ENCODE data around the gene SLAMF8.

The SLAMF8 gene

GRCh38 chr1:159848326-159848725 is 21.7 kb downstream of the SLAMF8 start:
- no peak for DNase-seq (ENCODE audit: low spot score)

- no peak for DNase-seq (ENCODE audit: low spot score)
Measured at GRCh38 chr1:159849626-159850366, 23.1 kb downstream of the SLAMF8 start.

- no peak for DNase-seq (ENCODE audit: low spot score)
Measured at GRCh38 chr1:159851407-159851806, 24.7 kb downstream of the SLAMF8 start.

- DNase-seq (ENCODE audit: low spot score), result no peak
Measured at GRCh38 chr1:159853417-159854115, 26.9 kb downstream of the SLAMF8 start.

GRCh38 chr1:159854116-159854692 is 27.5 kb downstream of the SLAMF8 start:
- DNase-seq (ENCODE audit: low spot score), result peak; percentile 50

- DNase-seq (ENCODE audit: low spot score), result peak; percentile 77
Measured at GRCh38 chr1:159854693-159855192, 28.1 kb downstream of the SLAMF8 start.

GRCh38 chr1:159855709-159856108 is 29.0 kb downstream of the SLAMF8 start:
- DNase-seq (ENCODE audit: low spot score), result no peak

- DNase-seq (ENCODE audit: low spot score), result no peak
Measured at GRCh38 chr1:159856576-159856975, 29.9 kb downstream of the SLAMF8 start.

- no peak for DNase-seq (ENCODE audit: low spot score)
Measured at GRCh38 chr1:159857889-159858288, 31.2 kb downstream of the SLAMF8 start.

GRCh38 chr1:159859767-159860322 is 33.2 kb downstream of the SLAMF8 start:
- no peak for DNase-seq (ENCODE audit: low spot score)

GRCh38 chr1:159860456-159860855 is 33.8 kb downstream of the SLAMF8 start:
- no peak for DNase-seq (ENCODE audit: low spot score)

- no peak for DNase-seq (ENCODE audit: low spot score)
Measured at GRCh38 chr1:159861218-159861617, 34.5 kb downstream of the SLAMF8 start.

- DNase-seq (ENCODE audit: low spot score), result no peak
Measured at GRCh38 chr1:159862031-159862430, 35.4 kb downstream of the SLAMF8 start.

- no peak for DNase-seq (ENCODE audit: low spot score)
Measured at GRCh38 chr1:159862557-159862956, 35.9 kb downstream of the SLAMF8 start, which contains the start of gene VSIG8. TSS of gene VSIG8 (minus strand) at chr1:159862657. CDS start at chr1:159862521, 136 bp downstream.

- DNase-seq (ENCODE audit: low spot score), result no peak
Measured at GRCh38 chr1:159864262-159864661, 37.6 kb downstream of the SLAMF8 start.

- DNase-seq (ENCODE audit: low spot score), result no peak
Measured at GRCh38 chr1:159866066-159866465, 39.4 kb downstream of the SLAMF8 start.

GRCh38 chr1:159866905-159867663 is 40.4 kb downstream of the SLAMF8 start:
- DNase-seq (ENCODE audit: low spot score), result peak; percentile 55

- DNase-seq (ENCODE audit: low spot score), result peak; percentile 84
Measured at GRCh38 chr1:159867664-159868026, 41.0 kb downstream of the SLAMF8 start.

GRCh38 chr1:159868766-159869165 is 42.1 kb downstream of the SLAMF8 start:
- no peak for DNase-seq (ENCODE audit: low spot score)

GRCh38 chr1:159869173-159869572 is 42.5 kb downstream of the SLAMF8 start:
- no peak for DNase-seq (ENCODE audit: low spot score)

- no peak for DNase-seq (ENCODE audit: low spot score)
Measured at GRCh38 chr1:159869607-159870006, 42.9 kb downstream of the SLAMF8 start.

- DNase-seq (ENCODE audit: low spot score), result no peak
Measured at GRCh38 chr1:159870704-159871103, 44.0 kb downstream of the SLAMF8 start.

Data from D341Med (cell line).